ENCODE data around the gene THOP1. TPM values are rescaled to one million over a fixed set of nuclear protein-coding genes. Genes with fewer than 3 reads are reported as not detected.

THOP1 gene
- total and polyA plus RNA-seq, 7 donors = 23.2 to 97.0 (median 39.8) TPM

- WGBS, 2 donors = 97 to 99% methylated on average over 10 of the region's 10 CpGs
- H3K36me3 ChIP-seq = peaks cover 26 to 67% (median 35%) of the 10 kb centered on the region in 4 donors
These were observed 67.3 kb downstream of the THOP1 start for GRCh38 chr19:2852598-2852997.

GRCh38 chr19:2853015-2853606 lies 67.8 kb downstream of the THOP1 start:
- H3K27ac ChIP-seq = no peak overlapping the region
- no peak for DNase-seq
- no peaks in the 10 kb centered on the region for H3K4me1 ChIP-seq
- 97 to 98% methylated on average over 11 of the region's 11 CpGs for WGBS, 2 donors
- H3K36me3 ChIP-seq = peaks cover 26 to 67% (median 35%) of the 10 kb centered on the region in 4 donors
- TF ChIP-seq POLR2AphosphoS5 (IDR thresholded peaks at IDR 0.05) (no peak), EP300 (IDR thresholded peaks at IDR 0.05) (no peak), POLR2A (IDR thresholded peaks at IDR 0.05) (no peak), CTCF (IDR thresholded peaks at IDR 0.05) (no peak)
- H3K27me3 ChIP-seq = no peaks in the 10 kb centered on the region
- intact Hi-C loops (cut with DNase I) = no loop called here
- no peak overlapping the region for H3K4me3 ChIP-seq
- peaks cover 26 to 60% (median 46%) of the 10 kb centered on the region in 4 donors for H3K9me3 ChIP-seq

More at GRCh38 chr19:2852598-2852997, 67.3 kb downstream of the THOP1 start:
- H3K27me3 ChIP-seq = no peaks in the 10 kb centered on the region
- DNase-seq = no peak
- peaks cover 21 to 58% (median 46%) of the 10 kb centered on the region in 4 donors for H3K9me3 ChIP-seq
- intact Hi-C loops (cut with DNase I) = no loop called here
- TF ChIP-seq EP300 (IDR thresholded peaks at IDR 0.05) (no peak), POLR2A (IDR thresholded peaks at IDR 0.05) (no peak), CTCF (IDR thresholded peaks at IDR 0.05) (no peak), POLR2AphosphoS5 (IDR thresholded peaks at IDR 0.05) (no peak)
- no peak overlapping the region for H3K27ac ChIP-seq
- no peak overlapping the region for H3K4me3 ChIP-seq
- no peaks in the 10 kb centered on the region for H3K4me1 ChIP-seq

- no peak overlapping the region for H3K27ac ChIP-seq
- no peak for DNase-seq
- H3K9me3 ChIP-seq = peaks cover 31 to 68% (median 47%) of the 10 kb centered on the region in 4 donors
- intact Hi-C loops (cut with DNase I) = no loop called here
- no peaks in the 10 kb centered on the region for H3K4me1 ChIP-seq
- peaks cover 26 to 58% (median 35%) of the 10 kb centered on the region in 4 donors for H3K36me3 ChIP-seq
- TF ChIP-seq CTCF (IDR thresholded peaks at IDR 0.05) (no peak), POLR2AphosphoS5 (IDR thresholded peaks at IDR 0.05) (no peak), POLR2A (IDR thresholded peaks at IDR 0.05) (no peak), EP300 (IDR thresholded peaks at IDR 0.05) (no peak)
- H3K4me3 ChIP-seq = no peak overlapping the region
- WGBS, 2 donors = 95 to 96% methylated on average over 3 of the region's 3 CpGs
- no peaks in the 10 kb centered on the region for H3K27me3 ChIP-seq
These were observed 69.5 kb downstream of the THOP1 start for GRCh38 chr19:2854849-2855248.

- no peak overlapping the region for H3K4me3 ChIP-seq
- H3K27ac ChIP-seq = no peak overlapping the region
- H3K36me3 ChIP-seq = peaks cover 20 to 45% (median 23%) of the 10 kb centered on the region in 4 donors
- intact Hi-C loops (cut with DNase I) = no loop called here
- 71 to 93% methylated on average over 5 of the region's 5 CpGs for WGBS, 2 donors
- H3K9me3 ChIP-seq = peaks cover 27 to 61% (median 41%) of the 10 kb centered on the region in 4 donors
- H3K4me1 ChIP-seq = no peaks in the 10 kb centered on the region
- H3K27me3 ChIP-seq = no peaks in the 10 kb centered on the region
- TF ChIP-seq CTCF (IDR thresholded peaks at IDR 0.05) (no peak), POLR2A (IDR thresholded peaks at IDR 0.05) (no peak), EP300 (IDR thresholded peaks at IDR 0.05) (no peak), POLR2AphosphoS5 (IDR thresholded peaks at IDR 0.05) (no peak)
- no peak for DNase-seq
These were observed 71.3 kb downstream of the THOP1 start for GRCh38 chr19:2856457-2857050.
